ENCODE results near the gene LY86. TPM values are rescaled to one million over a fixed set of nuclear protein-coding genes. Genes with fewer than 3 reads are reported as not detected.

The LY86 gene
- total and polyA plus RNA-seq, 2 of the 13 experiments (the other 11 are each of a cell fraction or from before 2014, with no cell fraction given): not detected

- TF ChIP-seq ZNF468 (CRISPR knock-in tag; IDR thresholded peaks at IDR 0.05) (no peak), JARID2 (CRISPR knock-in tag; IDR thresholded peaks at IDR 0.05; ENCODE audit: insufficient replicate concordance) (no peak)
Observed at GRCh38 chr6:6635291-6635690, 46.8 kb downstream of the LY86 start (continued).

GRCh38 chr6:6635869-6636268, 47.3 kb downstream of the LY86 start:
- Histone ChIP-seq H3K27me3 (ENCODE audit: control insufficient read depth in 1 of 2, insufficient read depth in 2 of 2, low read length in 2 of 2) (peaks cover 0 to 11% of the 10 kb centered on the region in 2 experiments; a peak in 2 of 5 replicates), H3K4me1 (ENCODE audit: insufficient read depth, low read length) (no peaks in the 10 kb centered on the region), H3K4me3 (replicated peaks in 1 of 3; ENCODE audit: insufficient read depth in 1 of 3, low read depth in 2 of 3, low read length in 3 of 3) (no peak overlapping the region), H3K79me2 (ENCODE audit: insufficient read depth, low read length) (no peaks in the 10 kb centered on the region), H3K27ac (ENCODE audit: extremely low read length, insufficient read depth, low read length) (no peak overlapping the region), H2AFZ (ENCODE audit: low read length) (no peak overlapping the region), H3K9ac (ENCODE audit: insufficient read depth, low read depth, low read length) (no peak overlapping the region), H3K4me2 (ENCODE audit: low read depth, low read length) (no peak overlapping the region), H3K9me3 (ENCODE audit: low read length) (no peaks in the 10 kb centered on the region), H4K20me1 (ENCODE audit: insufficient read depth, low read length) (no peaks in the 10 kb centered on the region), H3K36me3 (replicated peaks in 1 of 2; ENCODE audit: control insufficient read depth in 1 of 2, insufficient read depth in 2 of 2, low read length in 2 of 2) (no peaks in the 10 kb centered on the region)
- CTCF ChIA-PET (ENCODE audit: low intra/inter-chr PET ratio, low total read pairs): no interaction called here
- POLR2A ChIA-PET: no interaction called here
- BruUV-seq (replicated peaks): no TSS peak
- FAIRE-seq (no peak), DNase-seq (ENCODE audit: low spot score) (no peak), ATAC-seq (no peak)
- in situ Hi-C loops (cut with HindIII; ENCODE audit: extremely low pct_ligation_motif_present, low pct_unique_long_range_greater_than_20kb) (no loop called here), intact Hi-C loops (cut with micrococcal nuclease; ENCODE audit: unreplicated experiment) (no loop called here)
- WGBS (ENCODE audit: low lambda C conversion rate): 12% methylated on average over 3 of the region's 3 CpGs
- TF ChIP-seq DR1 (CRISPR knock-in tag; IDR thresholded peaks at IDR 0.05) (no peak), ZNF430 (CRISPR knock-in tag; IDR thresholded peaks at IDR 0.05) (no peak), ZNF766 (CRISPR knock-in tag; IDR thresholded peaks at IDR 0.05; ENCODE audit: borderline replicate concordance) (no peak), PAX8 (CRISPR knock-in tag; IDR thresholded peaks at IDR 0.05; ENCODE audit: borderline replicate concordance) (no peak), ZNF460 (CRISPR knock-in tag; IDR thresholded peaks at IDR 0.05; ENCODE audit: borderline replicate concordance) (no peak), TEF (CRISPR knock-in tag; IDR thresholded peaks at IDR 0.05) (no peak)
